Measurements from ENCODE around the gene MED12L. TPM values are rescaled to one million over a fixed set of nuclear protein-coding genes. Genes with fewer than 3 reads are reported as not detected.

Gene MED12L
- polyA plus RNA-seq, 12 donors: 5.6 to 13.4 (median 8.3) TPM; not detected in 1

Other genes with a start within 250 kb of the MED12L start
- gene MINDY4B, start 180.2 kb upstream of the MED12L start, polyA plus RNA-seq (ENCODE audit: insufficient read length in 12 of 12): 1 to 10 TPM in 3 of 12 donors, under 1 TPM in 6, not detected in 3; 0.52 to 3.1 (median 0.97) TPM
- under 1 TPM in 9 of 12 donors, not detected in 3; 0.25 to 0.99 (median 0.45) TPM for gene CLRN1, start 112.9 kb upstream of the MED12L start, polyA plus RNA-seq (ENCODE audit: insufficient read length in 12 of 12)
- under 1 TPM in 4 of 12 donors, not detected in 8; 0.09 to 0.82 (median 0.51) TPM for gene GPR171, start 117.6 kb downstream of the MED12L start, polyA plus RNA-seq (ENCODE audit: insufficient read length in 12 of 12)
- 1 to 10 TPM in 10 of 12 donors, under 1 TPM in 1, not detected in 1; 0.83 to 5.2 (median 1.4) TPM for gene P2RY14, start 192.9 kb downstream of the MED12L start, polyA plus RNA-seq (ENCODE audit: insufficient read length in 12 of 12)
- gene GPR87, start 231.2 kb downstream of the MED12L start, polyA plus RNA-seq (ENCODE audit: insufficient read length in 12 of 12): 1 to 10 TPM in 3 of 12 donors, not detected in 9; 1.4 to 7.4 (median 5.0) TPM
- 1 to 10 TPM in 10 of 12 donors, under 1 TPM in 1, not detected in 1; 0.99 to 3.8 (median 1.3) TPM for gene P2RY13, start 243.9 kb downstream of the MED12L start, polyA plus RNA-seq (ENCODE audit: insufficient read length in 12 of 12)

All from muscle of arm (tissue), 12 donors.